MCF 10A (cell line): Measurements from ENCODE around the gene PPIH. TPM values are rescaled to one million over a fixed set of nuclear protein-coding genes. Genes with fewer than 3 reads are reported as not detected.

Experiments used
- BruUV-seq: library from RNA; stranded (reverse); fragments of 400-500 nt; replicated peaks from 2 replicates; lab custom pipeline; 2021; lab: Mats Ljungman, UMichigan
- CTCF ChIA-PET: fragments of 300-600 bp; sonication (Branson Sonifier 250); formaldehyde crosslinking; extraction: SDS; loops from one replicate; lab custom pipeline; 2021; ENCODE audit warnings: antibody characterized with exemption, inconsistent platforms; lab: Yijun Ruan, JAX
- POLR2A ChIA-PET: fragments of 300-600, 350-650 bp; sonication (Branson Sonifier 250); formaldehyde crosslinking; extraction: SDS; loops from one replicate; lab custom pipeline; 2020; ENCODE audit warnings: antibody characterized with exemption, inconsistent platforms; lab: Yijun Ruan, JAX
- DNase-seq: peaks from one replicate; pipeline ENCODE4 v3.0.0-alpha.2; 2018; ENCODE audit not compliant: unreplicated experiment
- H3K27ac Mint-ChIP-seq: one replicate; pipeline ENCODE4 v1.8.0; 2022; ENCODE audit warnings: mild to moderate bottlenecking, low read depth, mixed read lengths; ENCODE audit not compliant: unreplicated experiment
- H3K27me3 Mint-ChIP-seq: one replicate; pipeline ENCODE4 v1.8.0; 2022; ENCODE audit warnings: mixed read lengths; ENCODE audit not compliant: insufficient read depth, unreplicated experiment
- H3K36me3 Mint-ChIP-seq: one replicate; pipeline ENCODE4 v1.8.0; 2022; ENCODE audit warnings: mild to moderate bottlenecking, moderate library complexity, mixed read lengths; ENCODE audit not compliant: insufficient read depth, unreplicated experiment
- H3K4me1 Mint-ChIP-seq: one replicate; pipeline ENCODE4 v1.8.0; 2022; ENCODE audit warnings: mixed read lengths; ENCODE audit not compliant: insufficient read depth, unreplicated experiment
- H3K4me3 Mint-ChIP-seq: one replicate; pipeline ENCODE4 v1.8.0; 2022; ENCODE audit warnings: mild to moderate bottlenecking, moderate library complexity, mixed read lengths; ENCODE audit not compliant: unreplicated experiment
- H3K9me3 Mint-ChIP-seq: one replicate; pipeline ENCODE4 v1.8.0; 2022; ENCODE audit warnings: mixed read lengths; ENCODE audit not compliant: unreplicated experiment
- intact Hi-C: fragments of 100-400 bp; cut with micrococcal nuclease; formaldehyde crosslinking; loops from 2 replicates; pipeline ENCODE4 v1.14.1; 2022
- total RNA-seq: library from RNA; stranded (reverse); gene quantifications from 2 replicates; pipeline ENCODE4 v1.2.3, GENCODE V29; 2022
- TF ChIP-seq, protein P1 (sequence below): fragments of 200-600 bp; IDR thresholded peaks from one replicate; pipeline ENCODE4 v1.8.0; 2022; ENCODE audit warnings: antibody characterized with exemption, mild to moderate bottlenecking; ENCODE audit not compliant: unreplicated experiment

PPIH gene
- total RNA-seq, 1 experiment from 2014 or later, result 55.9 TPM

DNA sequence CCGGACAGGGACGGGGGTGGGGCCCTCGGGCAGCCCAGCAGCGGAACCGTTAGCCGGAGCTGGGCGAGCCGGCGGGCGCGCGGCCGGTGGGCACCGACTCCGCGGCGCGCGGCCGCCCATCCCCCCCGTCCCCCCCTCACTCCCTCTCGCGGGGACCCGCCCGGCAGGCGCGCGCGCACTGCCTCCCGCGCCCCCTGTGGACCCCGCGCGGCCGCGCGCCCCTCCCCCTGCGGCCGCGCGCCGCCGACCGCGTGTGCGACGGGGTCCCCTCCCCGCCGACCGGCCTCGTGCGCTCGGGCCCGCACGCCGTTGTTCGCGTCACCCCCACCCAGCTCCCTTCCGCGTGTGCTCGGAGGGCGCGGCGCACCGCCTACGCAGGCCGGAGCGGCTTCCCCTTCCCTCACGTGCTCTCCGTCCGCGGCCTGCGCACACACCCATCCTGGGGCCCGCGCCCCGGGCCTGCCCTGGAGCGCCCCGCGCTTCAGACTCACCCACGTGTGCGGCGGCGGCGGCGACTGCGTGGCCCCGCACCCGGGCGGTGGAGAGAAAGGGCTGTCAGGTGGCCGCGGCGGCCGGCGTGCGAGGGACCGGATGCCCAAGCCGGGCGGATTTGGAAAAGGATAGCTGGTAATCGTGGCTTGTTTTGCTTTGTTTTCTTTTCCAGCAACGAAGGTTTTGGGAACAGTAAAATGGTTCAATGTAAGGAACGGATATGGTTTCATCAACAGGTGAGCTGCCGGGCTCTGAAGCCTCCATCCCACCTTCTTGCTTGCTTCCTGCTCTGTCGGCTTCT is 24.7 kb downstream of the PPIH start:
- Mint-ChIP-seq H3K4me1 (peaks cover 42% of the 10 kb centered on the region), H3K27ac (peak overlapping the region; percentile 98), H3K9me3 (no peaks in the 10 kb centered on the region), H3K36me3 (peaks cover 52% of the 10 kb centered on the region), H3K4me3 (peak overlapping the region; percentile 89), H3K27me3 (no peaks in the 10 kb centered on the region)
- intact Hi-C loops, result loop anchor here (2.0 to 10.0 kb wide), 2 partner anchors 24 to 1188 kb away; partner anchors contain the start of gene PPIH
- TF ChIP-seq, protein P1, sequence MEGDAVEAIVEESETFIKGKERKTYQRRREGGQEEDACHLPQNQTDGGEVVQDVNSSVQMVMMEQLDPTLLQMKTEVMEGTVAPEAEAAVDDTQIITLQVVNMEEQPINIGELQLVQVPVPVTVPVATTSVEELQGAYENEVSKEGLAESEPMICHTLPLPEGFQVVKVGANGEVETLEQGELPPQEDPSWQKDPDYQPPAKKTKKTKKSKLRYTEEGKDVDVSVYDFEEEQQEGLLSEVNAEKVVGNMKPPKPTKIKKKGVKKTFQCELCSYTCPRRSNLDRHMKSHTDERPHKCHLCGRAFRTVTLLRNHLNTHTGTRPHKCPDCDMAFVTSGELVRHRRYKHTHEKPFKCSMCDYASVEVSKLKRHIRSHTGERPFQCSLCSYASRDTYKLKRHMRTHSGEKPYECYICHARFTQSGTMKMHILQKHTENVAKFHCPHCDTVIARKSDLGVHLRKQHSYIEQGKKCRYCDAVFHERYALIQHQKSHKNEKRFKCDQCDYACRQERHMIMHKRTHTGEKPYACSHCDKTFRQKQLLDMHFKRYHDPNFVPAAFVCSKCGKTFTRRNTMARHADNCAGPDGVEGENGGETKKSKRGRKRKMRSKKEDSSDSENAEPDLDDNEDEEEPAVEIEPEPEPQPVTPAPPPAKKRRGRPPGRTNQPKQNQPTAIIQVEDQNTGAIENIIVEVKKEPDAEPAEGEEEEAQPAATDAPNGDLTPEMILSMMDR, result no peak
- ChIA-PET CTCF (interaction anchor here (1.3 to 2.4 kb wide), 3 partner anchors 8 to 105 kb away, joined by 4 to 7 read pairs (median 7); no protein-coding TSS in a partner anchor), POLR2A (interaction anchor here (0.6 to 6.8 kb wide), 37 partner anchors 9 to 1366 kb away, joined by 3 to 104 read pairs (median 5); partner anchors contain the start of genes C1orf50, CLDN19, ERMAP and P3H1)
- DNase-seq, result peak; percentile 63
- BruUV-seq, result no TSS peak

DNA sequence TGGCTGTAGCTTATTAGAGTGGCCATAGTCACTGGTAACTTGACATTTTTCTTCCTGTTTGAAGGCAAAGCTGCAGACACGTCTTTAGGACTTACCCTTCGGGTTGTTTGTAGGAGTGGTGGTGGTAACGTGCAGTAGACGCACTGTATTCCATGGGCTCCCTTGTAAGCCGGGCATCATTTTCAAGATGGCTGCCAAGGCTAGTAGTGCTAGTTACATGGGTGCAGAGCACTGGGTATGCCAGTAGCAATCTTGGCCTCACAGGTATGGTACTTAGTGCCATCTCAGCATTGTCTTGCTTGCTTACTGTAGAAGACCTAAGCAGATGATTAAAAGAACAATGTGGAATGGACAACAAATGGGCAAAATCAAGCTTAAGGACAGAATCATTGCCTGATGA is 25.9 kb downstream of the PPIH start:
- no TSS peak for BruUV-seq
- ChIA-PET POLR2A (interaction anchor here (0.7 to 6.8 kb wide), 13 partner anchors 8 to 351 kb away, joined by 3 to 104 read pairs (median 5); partner anchors contain the start of genes C1orf50, P3H1 and PPIH), CTCF (interaction anchor here (0.7 to 2.4 kb wide), 4 partner anchors 9 to 357 kb away, joined by 4 to 7 read pairs (median 4); no protein-coding TSS in a partner anchor)
- Mint-ChIP-seq H3K4me3 (peak overlapping the region; percentile 89), H3K27me3 (no peaks in the 10 kb centered on the region), H3K27ac (peak overlapping the region; percentile 98), H3K4me1 (peaks cover 54% of the 10 kb centered on the region), H3K9me3 (no peaks in the 10 kb centered on the region), H3K36me3 (peaks cover 57% of the 10 kb centered on the region)
- intact Hi-C loops, result loop anchor here (10.0 kb wide), 1 partner anchor 1189 kb away; no protein-coding TSS in a partner anchor
- DNase-seq, result peak; percentile 54
- TF ChIP-seq, protein P1, result no peak

DNA sequence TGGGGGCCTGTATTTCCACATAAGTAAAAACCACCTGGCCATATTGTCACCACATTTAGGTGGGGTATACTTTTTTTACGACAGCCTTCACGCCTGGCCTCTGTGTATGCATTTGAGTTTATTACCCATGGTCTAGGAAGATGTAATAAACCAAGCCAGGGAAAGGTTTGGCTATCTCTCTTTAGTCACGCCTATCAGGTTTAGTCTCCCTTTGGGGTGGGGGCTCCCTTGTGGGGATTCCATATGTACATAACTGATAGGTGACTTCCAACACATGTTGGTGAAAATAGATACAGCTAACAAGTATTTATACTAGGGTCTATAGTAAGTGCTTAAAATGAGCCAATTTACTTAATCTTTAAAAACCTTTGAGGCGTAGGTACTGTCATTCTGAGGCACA is 28.2 kb downstream of the PPIH start:
- ChIA-PET POLR2A (interaction anchor here (0.6 to 2.3 kb wide), 7 partner anchors 11 to 214 kb away, joined by 3 to 7 read pairs (median 5); partner anchors contain the start of genes C1orf50, P3H1 and PPIH), CTCF (interaction anchor here (0.7 to 1.1 kb wide), 3 partner anchors 19 to 82 kb away, joined by 3 to 5 read pairs (median 3); no protein-coding TSS in a partner anchor)
- TF ChIP-seq, protein P1, result no peak
- Mint-ChIP-seq H3K27ac (no peak overlapping the region), H3K9me3 (no peaks in the 10 kb centered on the region), H3K4me1 (peaks cover 44% of the 10 kb centered on the region), H3K4me3 (peak overlapping the region; percentile 16), H3K27me3 (no peaks in the 10 kb centered on the region), H3K36me3 (peaks cover 57% of the 10 kb centered on the region)
- BruUV-seq, result no TSS peak
- DNase-seq, result no peak
- intact Hi-C loops, result loop anchor here (10.0 kb wide), 1 partner anchor 1192 kb away; no protein-coding TSS in a partner anchor
